CD4-positive, CD25-positive, alpha-beta regulatory T cell (primary cell): ENCODE measurements around the gene ARHGEF40. TPM values are rescaled to one million over a fixed set of nuclear protein-coding genes. Genes with fewer than 3 reads are reported as not detected.

Experiments
- ATAC-seq, 2 donors: fragments of 150-1000 bp; cut with Tn5 transposase; one replicate each; pipeline ENCODE4 v1.10.0; 2021; ENCODE audit warnings: low read depth in 2 of 2, moderate number of reproducible peaks in 2 of 2, moderate library complexity in 1 of 2
- DNase-seq, 3 donors: peaks; one replicate each; pipeline versions ENCODE4 v3.0.0 to v3.0.0-alpha.2; 2012 to 2022; ENCODE audit warnings: mixed read lengths in 1 of 3
- H3K27ac ChIP-seq: one replicate; pipeline ENCODE4 v1.7.0; 2013; ENCODE audit warnings: mild to moderate bottlenecking, low read length; ENCODE audit not compliant: insufficient read depth, poor library complexity, severe bottlenecking
- H3K27me3 ChIP-seq: one replicate; pipeline ENCODE4 v1.7.0; 2013; ENCODE audit warnings: low read length; ENCODE audit not compliant: control insufficient read depth, insufficient read depth
- H3K36me3 ChIP-seq: one replicate; pipeline ENCODE4 v1.7.0; 2013; ENCODE audit warnings: mild to moderate bottlenecking, low read length, moderate library complexity; ENCODE audit not compliant: control insufficient read depth, insufficient read depth
- H3K4me1 ChIP-seq: 2 replicates; pipeline ENCODE4 v1.7.0; 2013; ENCODE audit warnings: mild to moderate bottlenecking, low read length; ENCODE audit not compliant: insufficient read depth, control insufficient read depth, poor library complexity, severe bottlenecking
- H3K4me3 ChIP-seq: one replicate; pipeline ENCODE4 v1.7.0; 2013; ENCODE audit warnings: low read depth, mild to moderate bottlenecking, low read length, moderate library complexity
- H3K9me3 ChIP-seq, 2 experiments: 1 replicate in 1 of 2; 2 replicates in 1 of 2; pipeline ENCODE4 v1.7.0; 2013; ENCODE audit warnings: low read length in 2 of 2, mild to moderate bottlenecking in 1 of 2, moderate library complexity in 1 of 2; ENCODE audit not compliant: control insufficient read depth in 2 of 2
- H3K27ac Mint-ChIP-seq, 3 donors: one replicate each; pipeline ENCODE4 v1.8.0; 2020 to 2022; ENCODE audit warnings: mild to moderate bottlenecking in 3 of 3, mixed read lengths in 3 of 3, moderate library complexity in 2 of 3
- H3K27me3 Mint-ChIP-seq: one replicate; pipeline ENCODE4 v1.8.0; 2022; ENCODE audit warnings: mild to moderate bottlenecking, mixed read lengths
- H3K36me3 Mint-ChIP-seq: one replicate; pipeline ENCODE4 v1.8.0; 2020; ENCODE audit warnings: mixed read lengths
- H3K4me1 Mint-ChIP-seq, 4 donors: one replicate each; pipeline ENCODE4 v1.8.0; 2020 to 2022; ENCODE audit warnings: mixed read lengths in 4 of 4, mild to moderate bottlenecking in 1 of 4
- H3K4me3 Mint-ChIP-seq, 4 donors: one replicate each; pipeline ENCODE4 v1.8.0; 2020 to 2022; ENCODE audit warnings: mild to moderate bottlenecking in 4 of 4, mixed read lengths in 4 of 4, moderate library complexity in 3 of 4
- H3K9me3 Mint-ChIP-seq, 7 donors: one replicate each; pipeline ENCODE4 v1.8.0; 2020 to 2022; ENCODE audit warnings: mixed read lengths in 7 of 7, mild to moderate bottlenecking in 3 of 7, moderate library complexity in 2 of 7
- polyA plus RNA-seq, 4 donors: library from polyadenylated mRNA; unstranded; fragments of 300-500 nt; fragmentation: Illumina TruSeq; gene quantifications; one replicate each; pipeline ENCODE4 v1.2.3, GENCODE V29; 2021
- total RNA-seq: library from RNA; stranded (reverse); gene quantifications from one replicate; pipeline ENCODE4 v1.2.3, GENCODE V29; 2022

ARHGEF40 gene
- total and polyA plus RNA-seq, 5 donors from 2014 or later, result 0.07 to 7.4 (median 0.64) TPM; not detected in 2

DNA sequence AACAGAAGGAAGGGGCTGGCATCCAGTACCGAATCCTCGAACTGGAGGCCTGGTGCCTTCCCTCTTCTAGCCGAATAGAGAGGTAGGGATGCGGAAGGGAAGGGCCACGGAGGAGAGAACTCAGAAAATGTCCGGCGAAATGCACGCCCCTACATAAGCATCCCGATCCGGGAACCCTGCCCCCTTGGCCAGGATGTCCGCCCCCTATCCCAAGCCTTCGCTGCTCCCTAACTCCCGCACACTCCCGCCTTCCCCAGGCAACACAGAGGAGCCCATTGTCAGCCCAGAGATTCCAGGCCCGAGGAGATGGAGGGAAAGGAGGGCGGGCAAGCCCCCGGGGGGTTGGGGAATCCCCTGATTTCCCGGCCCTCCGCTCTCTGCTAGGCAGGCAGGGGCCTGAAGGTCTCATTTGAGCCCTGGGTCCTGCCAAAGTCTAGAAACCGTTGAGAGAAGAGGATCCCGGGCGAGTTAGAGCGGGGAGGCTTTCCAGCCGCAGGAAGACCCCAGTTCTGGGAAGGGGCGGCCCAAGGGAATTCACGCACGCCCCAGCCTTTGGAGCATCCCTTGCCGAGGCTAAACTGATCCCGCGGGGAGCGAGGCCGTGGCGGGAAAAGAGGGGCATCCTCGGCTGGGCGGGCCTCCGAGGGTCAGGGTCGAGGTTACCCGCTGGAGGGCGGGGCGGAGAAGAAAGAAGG, 569 bp upstream of the ARHGEF40 start:
- no peak overlapping the region for H3K27ac ChIP-seq
- peaks cover 34% of the 10 kb centered on the region for H3K4me1 ChIP-seq
- ATAC-seq, result no peak
- Mint-ChIP-seq H3K4me1 (peaks cover 0 to 37% (median 20%) of the 10 kb centered on the region in 4 donors), H3K36me3 (peaks cover 4% of the 10 kb centered on the region), H3K4me3 (peak overlapping the region; percentile 81 to 91 (median 84)), H3K27me3 (peaks cover 82% of the 10 kb centered on the region), H3K27ac (peak overlapping the region in 2 of 3 donors; percentile 47 to 55), H3K9me3 (peaks cover 0 to 3% (median 0%) of the 10 kb centered on the region in 7 donors)
- no peak overlapping the region for H3K4me3 ChIP-seq
- no peaks in the 10 kb centered on the region for H3K36me3 ChIP-seq
- DNase-seq, result no peak
- peaks cover 42% of the 10 kb centered on the region for H3K27me3 ChIP-seq
- no peaks in the 10 kb centered on the region for H3K9me3 ChIP-seq

DNA sequence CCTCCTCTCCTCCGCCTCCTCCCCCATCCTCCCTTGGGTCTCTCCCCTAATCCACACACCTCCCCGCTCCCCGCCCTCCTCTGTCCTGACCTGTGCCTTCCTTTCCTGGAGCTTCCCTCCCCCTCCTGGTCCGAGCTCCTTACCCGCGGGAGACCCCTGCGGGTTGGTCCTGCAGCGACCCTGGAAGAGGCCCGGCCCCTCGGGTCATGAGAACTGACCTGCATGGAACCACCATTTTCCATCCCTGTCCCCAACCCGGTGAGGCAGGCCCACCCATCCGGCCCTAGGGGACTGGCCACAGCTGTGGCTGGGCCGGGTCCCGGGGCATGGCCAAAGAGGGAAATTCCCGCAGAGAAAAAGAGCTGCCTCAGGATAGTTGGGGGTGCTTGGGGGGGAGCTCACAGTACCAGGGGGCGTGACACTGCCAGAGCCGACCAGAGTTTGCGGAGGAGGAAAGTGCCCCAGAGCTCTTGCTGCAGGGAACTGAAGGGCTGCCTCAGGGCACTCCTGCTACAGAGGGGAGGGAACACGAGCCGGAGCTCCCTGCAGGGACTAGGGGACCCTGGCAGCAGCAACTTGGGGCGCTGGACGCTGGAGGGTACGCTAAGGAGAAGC, 613 bp downstream of the ARHGEF40 start:
- ATAC-seq (peak; percentile 20 to 21), DNase-seq (no peak)
- peaks cover 4% of the 10 kb centered on the region for H3K36me3 Mint-ChIP-seq
- H3K4me1 Mint-ChIP-seq, result peaks cover 0 to 37% (median 20%) of the 10 kb centered on the region in 4 donors
- Histone ChIP-seq H3K4me1 (peaks cover 34% of the 10 kb centered on the region), H3K27me3 (peaks cover 37% of the 10 kb centered on the region), H3K4me3 (peak overlapping the region; percentile 19), H3K36me3 (no peaks in the 10 kb centered on the region), H3K9me3 (no peaks in the 10 kb centered on the region), H3K27ac (no peak overlapping the region)
- no peak overlapping the region for H3K27ac Mint-ChIP-seq
- H3K27me3 Mint-ChIP-seq, result peaks cover 75% of the 10 kb centered on the region
- peaks cover 0 to 3% (median 0%) of the 10 kb centered on the region in 7 donors for H3K9me3 Mint-ChIP-seq
- peak overlapping the region; percentile 57 to 88 (median 86) for H3K4me3 Mint-ChIP-seq

DNA sequence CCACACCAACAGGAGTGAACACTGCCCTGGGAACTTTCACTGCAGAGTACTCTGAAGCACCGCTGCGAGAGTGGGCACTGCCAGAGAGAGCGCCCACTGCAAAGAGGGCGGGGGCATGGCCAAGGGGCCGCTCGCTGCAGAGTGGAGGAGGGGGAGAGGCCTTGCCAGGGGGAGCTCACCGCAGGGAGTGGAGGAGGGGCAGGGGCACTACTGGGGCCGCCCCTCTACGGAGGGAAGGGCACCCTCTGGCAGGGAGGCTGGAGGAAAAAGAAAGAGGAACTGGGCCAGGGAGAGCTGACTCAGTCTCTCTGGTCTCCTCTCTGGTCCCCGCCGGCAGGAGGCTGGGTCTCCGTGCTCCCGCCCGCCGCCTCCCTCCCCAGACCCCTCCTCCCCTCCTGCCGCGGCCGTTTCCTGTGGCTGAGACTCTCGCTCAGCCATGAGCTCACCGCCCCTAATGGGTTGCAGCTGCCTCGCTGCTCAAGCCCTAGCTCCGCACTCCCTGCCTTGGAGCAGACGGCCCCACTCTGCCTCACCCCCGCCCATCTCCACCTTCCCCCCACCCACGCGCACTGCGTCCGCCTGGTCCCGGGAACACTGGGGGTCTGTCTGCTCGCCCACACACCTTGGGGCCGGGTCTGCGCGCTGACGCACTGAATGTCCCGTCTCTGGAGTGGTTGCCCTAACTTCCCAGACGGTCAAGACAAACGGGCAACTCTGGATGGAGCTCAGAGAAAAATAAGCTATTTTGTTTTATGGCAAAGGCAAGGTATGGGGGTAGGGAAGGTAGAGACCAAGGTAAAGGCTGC, 1.3 kb downstream of the ARHGEF40 start:
- no peaks in the 10 kb centered on the region for H3K9me3 ChIP-seq
- Mint-ChIP-seq H3K9me3 (peaks cover 0 to 3% (median 0%) of the 10 kb centered on the region in 7 donors), H3K4me1 (peaks cover 0 to 37% (median 20%) of the 10 kb centered on the region in 4 donors), H3K4me3 (peak overlapping the region; percentile 57 to 88 (median 86)), H3K27ac (no peak overlapping the region), H3K36me3 (peaks cover 4% of the 10 kb centered on the region), H3K27me3 (peaks cover 70% of the 10 kb centered on the region)
- H3K27me3 ChIP-seq, result peaks cover 36% of the 10 kb centered on the region
- DNase-seq, result peak in 2 of 3 donors; percentile 29 to 46
- H3K4me3 ChIP-seq, result peak overlapping the region; percentile 19
- ATAC-seq, result peak; percentile 29 to 43
- H3K4me1 ChIP-seq, result peaks cover 34% of the 10 kb centered on the region
- H3K27ac ChIP-seq, result no peak overlapping the region
- no peaks in the 10 kb centered on the region for H3K36me3 ChIP-seq

DNA sequence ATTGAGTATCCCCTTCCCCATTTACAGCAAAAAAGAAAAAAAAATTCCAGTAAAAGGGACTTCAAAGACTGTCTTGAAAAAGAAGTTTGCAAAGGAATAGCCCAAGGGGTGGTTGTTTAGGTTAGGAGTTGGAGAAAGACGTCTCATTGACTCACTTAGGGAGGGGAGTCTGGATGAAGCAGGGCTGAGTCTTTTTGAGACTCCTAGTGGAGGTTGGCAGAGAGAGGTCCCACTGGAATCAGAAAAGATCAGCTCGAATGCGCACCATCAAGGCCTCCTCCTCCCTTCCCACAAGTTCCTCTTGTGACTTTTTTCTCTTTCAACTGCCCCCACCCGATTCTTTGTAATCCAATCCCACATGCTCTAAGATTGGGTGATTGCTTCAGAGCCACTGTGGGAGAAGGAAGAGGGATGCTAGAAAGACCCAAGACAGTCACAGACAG, 1.9 kb downstream of the ARHGEF40 start:
- no peak overlapping the region for H3K27ac Mint-ChIP-seq
- peaks cover 4% of the 10 kb centered on the region for H3K36me3 Mint-ChIP-seq
- H3K9me3 ChIP-seq, result no peaks in the 10 kb centered on the region
- ATAC-seq, result no peak
- H3K4me1 Mint-ChIP-seq, result peaks cover 0 to 37% (median 20%) of the 10 kb centered on the region in 4 donors
- peaks cover 64% of the 10 kb centered on the region for H3K27me3 Mint-ChIP-seq
- DNase-seq, result no peak
- H3K4me3 ChIP-seq, result no peak overlapping the region
- H3K9me3 Mint-ChIP-seq, result peaks cover 0 to 3% (median 0%) of the 10 kb centered on the region in 7 donors
- H3K4me3 Mint-ChIP-seq, result peak overlapping the region; percentile 57 to 88 (median 86)
- H3K4me1 ChIP-seq, result peaks cover 34% of the 10 kb centered on the region
- H3K27me3 ChIP-seq, result peaks cover 30% of the 10 kb centered on the region
- no peak overlapping the region for H3K27ac ChIP-seq
- no peaks in the 10 kb centered on the region for H3K36me3 ChIP-seq

DNA sequence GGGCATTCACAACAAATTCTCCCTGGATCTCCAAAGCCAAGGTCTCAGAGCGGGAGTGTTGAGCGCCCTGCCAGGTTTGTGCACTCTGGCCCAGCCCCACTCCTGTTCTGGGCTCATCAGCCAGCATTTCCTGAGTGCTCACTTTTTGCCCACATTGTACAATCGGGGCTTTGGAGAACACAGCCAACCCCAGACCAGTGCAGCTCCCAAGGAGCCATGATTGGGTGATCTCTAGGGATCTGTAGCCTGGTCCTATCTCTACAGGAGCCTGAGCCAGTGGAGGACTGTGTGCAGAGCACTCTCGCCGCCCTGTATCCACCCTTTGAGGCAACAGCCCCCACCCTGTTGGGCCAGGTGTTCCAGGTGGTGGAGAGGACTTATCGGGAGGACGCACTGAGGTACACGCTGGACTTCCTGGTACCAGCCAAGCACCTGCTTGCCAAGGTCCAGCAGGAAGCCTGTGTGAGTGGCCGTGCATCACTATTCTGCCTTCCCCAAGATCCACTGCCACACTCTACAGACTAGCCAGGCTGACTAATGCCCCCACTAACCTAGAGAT, 2.8 kb downstream of the ARHGEF40 start:
- H3K4me3 Mint-ChIP-seq, result peak overlapping the region in 2 of 4 donors; percentile 57 to 76
- H3K27me3 ChIP-seq, result peaks cover 23% of the 10 kb centered on the region
- H3K27ac ChIP-seq, result no peak overlapping the region
- peak overlapping the region in 1 of 3 donors; percentile 14 for H3K27ac Mint-ChIP-seq
- no peaks in the 10 kb centered on the region for H3K36me3 ChIP-seq
- H3K9me3 Mint-ChIP-seq, result peaks cover 0 to 3% (median 0%) of the 10 kb centered on the region in 7 donors
- H3K4me1 Mint-ChIP-seq, result peaks cover 0 to 35% (median 20%) of the 10 kb centered on the region in 4 donors
- DNase-seq, result no peak
- no peak overlapping the region for H3K4me3 ChIP-seq
- peaks cover 56% of the 10 kb centered on the region for H3K27me3 Mint-ChIP-seq
- no peak for ATAC-seq
- peaks cover 4% of the 10 kb centered on the region for H3K36me3 Mint-ChIP-seq
- no peaks in the 10 kb centered on the region for H3K9me3 ChIP-seq
- peaks cover 34% of the 10 kb centered on the region for H3K4me1 ChIP-seq

DNA sequence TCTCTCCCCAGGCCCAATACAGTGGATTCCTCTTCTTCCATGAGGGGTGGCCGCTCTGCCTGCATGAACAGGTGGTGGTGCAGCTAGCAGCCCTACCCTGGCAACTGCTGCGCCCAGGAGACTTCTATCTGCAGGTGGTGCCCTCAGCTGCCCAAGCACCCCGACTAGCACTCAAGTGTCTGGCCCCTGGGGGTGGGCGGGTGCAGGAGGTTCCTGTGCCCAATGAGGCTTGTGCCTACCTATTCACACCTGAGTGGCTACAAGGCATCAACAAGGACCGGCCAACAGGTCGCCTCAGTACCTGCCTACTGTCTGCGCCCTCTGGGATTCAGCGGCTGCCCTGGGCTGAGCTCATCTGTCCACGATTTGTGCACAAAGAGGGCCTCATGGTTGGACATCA, 3.8 kb downstream of the ARHGEF40 start:
- Mint-ChIP-seq H3K27ac (no peak overlapping the region), H3K36me3 (peaks cover 4% of the 10 kb centered on the region), H3K4me3 (no peak overlapping the region), H3K27me3 (peaks cover 49% of the 10 kb centered on the region), H3K9me3 (peaks cover 0 to 3% (median 0%) of the 10 kb centered on the region in 7 donors), H3K4me1 (peaks cover 0 to 28% (median 14%) of the 10 kb centered on the region in 4 donors)
- no peak overlapping the region for H3K27ac ChIP-seq
- peaks cover 20% of the 10 kb centered on the region for H3K27me3 ChIP-seq
- H3K4me1 ChIP-seq, result peaks cover 28% of the 10 kb centered on the region
- ATAC-seq, result no peak
- no peak overlapping the region for H3K4me3 ChIP-seq
- no peak for DNase-seq
- no peaks in the 10 kb centered on the region for H3K36me3 ChIP-seq
- H3K9me3 ChIP-seq, result no peaks in the 10 kb centered on the region
